Fibroblast of upper back skin (primary cell): ENCODE data around the gene TUBA1B.
"Not testable (repeated sequence)": the region's sequence is repeated elsewhere in the genome, so short reads cannot be mapped to it uniquely, and the experiment has no call there.

Experiments used
- DNase-seq: peaks from one replicate; pipeline ENCODE4 v3.0.0-alpha.2; 2013

The TUBA1B gene

GRCh38 chr12:49131051-49131893, at the start of gene TUBA1B:
Gene TUBA1B, minus strand, starts transcription at chr12:49131395. Its CDS starts 95 bp downstream, at chr12:49131300.
- peak; percentile 91 for DNase-seq

GRCh38 chr12:49174218-49174617, 43.0 kb upstream of the TUBA1B start:
- DNase-seq, result no peak

DNA sequence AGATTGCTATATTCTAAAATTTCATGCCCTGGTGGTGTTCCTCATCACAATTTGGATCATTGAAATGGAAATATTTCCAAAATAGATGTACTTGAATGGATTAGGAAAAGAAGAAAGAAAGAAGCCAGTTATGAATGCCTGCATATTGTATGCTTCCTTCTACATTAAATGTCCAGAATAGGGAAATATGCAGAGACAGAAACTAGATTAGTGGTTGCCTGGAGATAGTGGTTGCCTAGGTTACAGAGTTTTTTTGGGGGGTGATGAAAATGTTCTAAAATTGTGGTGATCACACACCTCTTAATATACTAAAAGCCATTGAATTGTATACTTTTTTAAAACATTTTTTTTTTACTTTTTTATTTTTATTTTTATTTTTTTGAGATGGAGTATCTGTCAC, 39.7 kb upstream of the TUBA1B start:
- DNase-seq, result no peak

GRCh38 chr12:49165114-49165513, 33.9 kb upstream of the TUBA1B start:
- no peak for DNase-seq

DNA sequence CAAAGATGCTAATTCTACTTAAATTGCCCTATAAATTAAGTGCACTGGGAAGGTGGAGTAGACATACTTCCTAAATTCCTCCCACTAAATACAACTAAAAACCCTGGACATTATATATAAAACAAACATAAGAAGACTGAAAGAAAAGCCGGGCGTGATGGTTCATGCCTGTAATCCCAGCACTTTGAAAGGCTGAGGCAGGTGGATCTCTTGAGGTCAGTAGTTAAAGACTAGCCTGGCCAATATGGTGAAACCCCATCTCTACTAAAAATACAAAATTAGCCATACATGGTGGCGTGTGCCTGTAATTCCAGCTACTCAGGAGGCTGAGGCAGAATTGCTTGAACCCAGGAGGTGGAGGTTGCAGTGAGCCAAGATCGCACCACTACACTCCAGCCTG, 30.7 kb upstream of the TUBA1B start:
- DNase-seq, result not testable (repeated sequence)

GRCh38 chr12:49161092-49161795, 30.0 kb upstream of the TUBA1B start:
- no peak for DNase-seq

GRCh38 chr12:49160399-49160798, 29.2 kb upstream of the TUBA1B start:
- no peak for DNase-seq

DNA sequence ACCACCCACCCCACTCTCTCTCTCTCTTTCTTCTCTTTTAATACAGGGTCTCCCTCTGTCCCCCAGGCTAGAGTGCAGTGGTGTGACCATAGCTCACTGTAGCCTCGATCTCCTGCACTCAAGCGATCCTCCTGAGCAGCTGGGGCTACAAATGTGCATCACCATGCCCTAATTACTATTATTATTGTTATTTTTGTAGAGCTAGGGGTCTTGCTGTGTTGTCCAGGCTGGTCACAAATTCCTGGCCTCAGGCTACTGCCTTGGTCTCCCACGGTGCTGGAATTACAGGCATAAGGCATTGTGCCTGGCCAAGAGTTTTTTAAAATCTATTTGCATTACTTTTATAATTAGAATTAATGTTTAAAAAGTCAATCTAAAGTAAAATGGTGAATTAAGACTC, 23.0 kb upstream of the TUBA1B start:
- DNase-seq, result no peak

- no peak for DNase-seq
Observed at GRCh38 chr12:49147384-49147783, 16.2 kb upstream of the TUBA1B start.

GRCh38 chr12:49146406-49146805, 15.2 kb upstream of the TUBA1B start:
- no peak for DNase-seq

DNA sequence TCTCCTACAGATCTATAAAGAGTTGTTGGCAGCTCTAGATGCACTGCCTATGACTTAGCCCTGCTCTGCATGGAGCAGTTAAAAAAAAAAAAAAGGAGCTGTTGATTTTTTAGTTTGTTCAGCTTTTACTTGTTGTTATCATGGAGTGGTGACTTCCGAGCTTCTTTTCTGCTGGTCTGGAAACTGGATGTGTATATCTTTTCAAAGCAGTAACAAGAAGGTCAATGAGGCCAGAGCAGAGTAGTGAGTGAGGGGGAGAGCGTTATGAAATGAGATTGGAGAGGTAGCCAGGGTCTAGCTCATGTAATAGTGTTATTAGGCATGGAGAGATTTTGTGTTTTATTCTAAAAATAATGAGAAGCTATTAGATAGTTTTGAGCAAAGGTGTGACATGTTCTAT, 13.2 kb upstream of the TUBA1B start:
- DNase-seq, result no peak

GRCh38 chr12:49138999-49139398, 7.8 kb upstream of the TUBA1B start:
- DNase-seq, result no peak

- DNase-seq, result no peak
Observed at GRCh38 chr12:49138587-49138986, 7.4 kb upstream of the TUBA1B start.

DNA sequence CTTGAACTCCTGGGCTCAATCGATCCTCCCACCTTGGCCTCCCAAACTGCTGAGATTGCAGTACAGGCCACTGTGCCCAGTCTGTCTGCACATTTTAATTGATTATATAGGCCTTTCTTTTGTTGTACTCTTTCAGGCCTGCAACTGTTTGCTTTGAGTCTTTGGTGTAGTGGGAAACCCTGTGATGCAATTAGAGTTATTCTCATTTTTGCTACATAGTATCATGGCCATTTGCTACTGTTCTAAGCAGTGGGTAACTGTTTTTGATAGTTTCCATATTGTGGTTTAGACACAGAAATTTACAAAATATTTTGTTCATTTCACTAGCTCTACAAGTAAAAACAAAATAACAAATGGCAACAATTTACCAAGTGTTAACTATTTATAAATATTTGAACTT, 6.3 kb upstream of the TUBA1B start:
- DNase-seq, result no peak

GRCh38 chr12:49136997-49137396, 5.8 kb upstream of the TUBA1B start:
- not testable (repeated sequence) for DNase-seq

DNA sequence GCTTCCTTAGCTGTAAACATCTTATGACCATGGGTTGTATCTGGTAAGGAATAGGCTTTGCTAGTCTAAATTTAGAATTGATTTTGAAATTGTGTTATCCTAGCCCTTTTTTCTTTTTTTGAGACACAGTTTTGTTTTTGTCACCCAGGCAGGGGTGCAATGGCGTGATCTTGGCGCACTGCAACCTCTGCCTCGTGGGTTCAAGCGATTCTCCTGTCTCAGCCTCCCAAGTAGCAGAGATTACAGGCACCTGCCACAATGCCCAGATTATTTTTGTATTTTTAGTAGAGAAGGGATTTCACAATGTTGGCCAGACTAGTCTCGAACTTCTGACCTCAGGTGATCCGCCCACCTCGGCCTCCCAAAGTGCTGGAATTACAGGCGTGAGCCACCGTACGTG, 2.4 kb upstream of the TUBA1B start:
- DNase-seq, result no peak

DNA sequence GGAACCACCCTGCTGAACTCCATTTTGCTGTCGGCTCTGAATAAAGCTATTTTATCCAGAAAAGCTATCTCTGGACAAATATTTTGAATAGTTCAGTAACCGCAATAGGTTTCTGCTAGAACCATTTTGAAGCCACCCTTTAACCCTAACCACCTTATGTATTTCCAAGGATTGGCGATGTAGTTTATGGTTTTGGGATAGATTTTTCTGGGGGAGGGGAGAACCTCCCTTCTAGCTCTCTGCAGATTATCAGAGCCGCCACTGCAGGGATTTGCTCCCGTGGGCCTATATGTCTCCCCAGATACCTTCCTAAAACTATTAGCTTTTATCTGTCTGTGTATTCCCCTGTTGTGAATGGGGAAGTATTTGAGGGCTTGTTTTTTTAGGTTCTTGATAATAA, 1.8 kb upstream of the TUBA1B start:
- DNase-seq, result no peak

DNA sequence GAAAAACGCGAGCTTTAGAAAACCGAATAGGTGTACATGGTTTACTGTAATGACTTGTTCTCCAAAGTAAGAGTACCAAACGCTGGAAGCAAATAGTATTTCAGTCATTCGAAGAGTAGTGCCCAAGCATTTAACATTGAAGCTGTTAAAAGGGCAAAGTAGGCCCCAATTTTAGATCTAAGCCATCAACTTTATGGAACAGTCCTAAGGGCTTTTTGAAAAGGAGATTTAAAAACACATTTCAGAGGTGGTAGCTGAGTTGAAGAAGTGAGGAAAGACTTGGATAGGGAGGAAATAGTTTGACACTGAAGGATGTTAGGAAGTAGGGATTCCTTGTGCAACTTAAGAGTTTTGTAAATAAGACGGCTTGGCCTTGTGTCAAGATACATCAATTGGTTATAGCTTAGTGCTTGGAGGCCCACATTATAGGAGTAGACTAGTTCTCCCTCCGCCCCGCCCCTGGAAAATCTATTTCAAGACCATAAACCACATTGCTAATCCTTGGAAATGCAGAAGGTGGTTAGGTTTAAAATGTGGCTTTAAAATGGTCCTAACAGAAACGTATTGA, 783 bp upstream of the TUBA1B start:
- DNase-seq, result peak; percentile 62

DNA sequence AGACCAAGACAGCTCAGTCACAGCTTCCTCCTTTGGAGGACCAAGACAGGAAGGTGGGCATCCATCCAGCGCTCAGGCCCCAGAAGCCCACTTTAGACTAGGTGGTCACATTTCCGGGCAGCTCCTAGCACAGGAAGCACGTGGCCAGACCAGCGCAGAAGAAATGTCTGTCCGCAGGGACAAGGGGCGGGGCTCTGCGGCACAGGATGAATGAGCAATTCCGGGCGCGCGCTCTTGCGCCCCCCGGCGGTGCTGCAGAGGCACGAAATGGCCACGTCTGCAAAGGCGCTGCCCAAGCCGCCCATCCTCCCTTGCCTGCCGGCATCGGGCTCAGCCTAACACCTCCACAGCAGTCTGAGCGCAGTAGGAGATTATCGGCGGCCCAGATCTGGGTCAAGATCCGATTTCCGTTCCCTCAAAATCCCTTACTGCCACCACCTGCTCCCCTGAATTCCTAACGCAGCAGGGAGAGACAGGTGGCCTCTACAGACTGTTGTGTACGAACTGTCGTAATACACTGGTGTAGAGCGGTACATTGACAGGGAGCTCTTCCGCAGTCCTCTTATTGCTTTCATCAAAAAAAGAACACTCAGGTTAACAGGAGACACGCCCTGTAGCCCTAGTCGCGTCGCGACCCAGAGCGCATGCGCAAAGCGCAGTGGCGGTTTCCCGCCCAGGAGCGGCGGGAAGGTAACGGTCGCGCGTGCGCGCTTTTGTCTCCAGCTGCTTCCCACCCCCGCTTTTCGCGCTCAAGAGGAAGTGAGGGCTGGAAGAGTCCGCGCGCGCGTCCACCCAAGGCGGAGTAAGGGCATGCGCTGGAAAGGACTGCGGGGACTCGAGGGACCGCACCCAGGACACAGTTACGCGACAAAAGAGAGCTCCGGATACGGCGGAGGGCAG, 794 bp downstream of the TUBA1B start:
- DNase-seq, result peak; percentile 94

DNA sequence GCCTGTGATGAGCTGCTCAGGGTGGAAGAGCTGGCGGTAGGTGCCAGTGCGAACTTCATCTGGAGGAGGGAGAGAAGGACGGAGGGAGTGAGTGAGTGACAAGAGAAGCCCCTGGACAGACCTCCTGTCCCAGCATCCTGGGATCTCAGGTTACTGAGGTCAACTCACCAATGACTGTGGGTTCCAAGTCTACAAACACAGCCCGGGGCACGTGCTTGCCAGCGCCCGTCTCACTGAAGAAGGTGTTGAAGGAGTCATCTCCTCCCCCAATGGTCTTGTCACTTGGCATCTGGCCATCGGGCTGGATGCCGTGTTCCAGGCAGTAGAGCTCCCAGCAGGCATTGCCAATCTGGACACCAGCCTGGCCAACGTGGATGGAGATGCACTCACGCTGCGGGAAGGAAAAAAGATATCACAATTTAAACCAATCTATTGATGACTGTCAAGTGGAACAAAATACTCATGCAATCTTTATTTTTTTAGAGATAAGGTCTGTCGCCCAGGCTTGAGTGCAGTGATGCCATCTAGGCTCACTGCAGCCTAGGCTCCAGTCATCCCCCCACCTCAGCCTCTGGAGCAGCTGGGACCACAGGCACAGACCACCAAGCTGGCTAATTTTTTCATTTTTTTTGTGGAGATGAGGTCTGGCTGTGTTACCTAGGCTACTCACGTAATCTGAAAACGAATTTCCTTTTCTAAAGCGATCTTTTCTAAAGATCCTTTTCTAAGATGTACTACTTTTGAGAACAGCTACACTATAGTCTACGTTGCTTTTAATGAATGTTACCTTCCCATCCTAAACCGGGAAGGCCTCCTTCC, 1.7 kb downstream of the TUBA1B start:
- no peak for DNase-seq

GRCh38 chr12:49127971-49128370, 3.2 kb downstream of the TUBA1B start:
- DNase-seq, result not testable (repeated sequence)
